ENCODE data around the gene GPR173. TPM values are rescaled to one million over a fixed set of nuclear protein-coding genes. Genes with fewer than 3 reads are reported as not detected.

The GPR173 gene, protein sequence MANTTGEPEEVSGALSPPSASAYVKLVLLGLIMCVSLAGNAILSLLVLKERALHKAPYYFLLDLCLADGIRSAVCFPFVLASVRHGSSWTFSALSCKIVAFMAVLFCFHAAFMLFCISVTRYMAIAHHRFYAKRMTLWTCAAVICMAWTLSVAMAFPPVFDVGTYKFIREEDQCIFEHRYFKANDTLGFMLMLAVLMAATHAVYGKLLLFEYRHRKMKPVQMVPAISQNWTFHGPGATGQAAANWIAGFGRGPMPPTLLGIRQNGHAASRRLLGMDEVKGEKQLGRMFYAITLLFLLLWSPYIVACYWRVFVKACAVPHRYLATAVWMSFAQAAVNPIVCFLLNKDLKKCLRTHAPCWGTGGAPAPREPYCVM
- total RNA-seq = not detected

DNA sequence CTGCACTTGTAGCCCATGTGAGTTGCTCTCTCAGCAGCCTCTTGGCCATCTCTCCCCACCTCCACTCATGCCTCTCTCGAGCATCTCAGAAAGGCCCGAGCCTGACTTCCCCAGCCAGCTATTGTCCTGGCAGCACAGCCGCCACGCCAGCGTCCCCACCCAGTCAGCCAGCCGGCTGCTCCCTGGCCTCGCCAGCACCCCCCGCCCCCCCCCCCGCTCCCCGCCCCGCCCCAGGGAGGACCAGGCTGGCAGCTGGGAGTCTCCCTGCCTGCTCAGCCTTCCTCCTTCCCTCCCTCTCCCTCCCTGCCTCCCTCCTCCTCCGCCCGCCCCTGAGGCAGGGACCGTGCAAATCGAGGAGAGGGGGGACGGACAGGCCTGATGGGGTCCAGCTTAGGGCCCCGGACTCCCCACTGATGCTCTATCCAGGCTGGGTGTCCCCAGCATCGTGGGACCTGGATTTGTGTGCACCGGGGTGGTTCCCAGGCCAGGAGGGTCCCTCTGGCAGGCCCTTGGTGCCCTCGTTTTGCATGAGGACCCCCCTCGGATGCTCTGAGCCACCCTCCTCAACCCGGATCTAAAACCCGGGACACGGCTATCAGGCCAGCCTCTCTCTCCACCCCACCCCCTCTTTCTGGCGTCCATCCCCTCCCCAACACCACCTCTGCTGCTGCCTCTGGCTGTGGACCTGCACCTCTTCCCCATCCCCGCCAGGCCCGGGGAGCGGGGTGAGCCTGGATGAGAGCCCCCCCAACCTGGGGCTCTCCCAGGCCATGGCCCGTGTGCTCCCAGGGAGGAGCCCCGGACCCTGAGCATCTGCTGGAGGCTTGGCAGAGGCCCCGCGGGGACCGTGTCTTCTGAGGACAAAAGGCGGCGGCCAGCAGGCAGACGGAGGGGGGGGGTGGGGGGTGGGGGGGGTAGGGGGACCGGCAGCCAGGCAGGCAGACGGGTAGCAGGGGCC lies at the start of gene GPR173:
Gene GPR173 (plus strand): TSS at position 621 of the 958 bp plus-strand sequence. CDS start 27,833 bp downstream, outside the sequence.
- no peak within 1 kb of the TSS for H3K4me3 Mint-ChIP-seq
- POLR2A ChIA-PET = no interaction called here
- no peaks in the 10 kb centered on the region for H3K36me3 Mint-ChIP-seq (ENCODE audit: low read depth)
- CTCF ChIA-PET = no interaction called here
- no peaks in the 10 kb centered on the region for H3K9me3 Mint-ChIP-seq (ENCODE audit: insufficient read depth)
- no peak within 1 kb of the TSS for H3K27ac Mint-ChIP-seq
- ATAC-seq (no peak), DNase-seq (no peak)
- H3K4me1 Mint-ChIP-seq (ENCODE audit: low read depth) = no peaks in the 10 kb centered on the region
- no peaks in the 10 kb centered on the region for H3K27me3 Mint-ChIP-seq (ENCODE audit: low read depth)

DNA sequence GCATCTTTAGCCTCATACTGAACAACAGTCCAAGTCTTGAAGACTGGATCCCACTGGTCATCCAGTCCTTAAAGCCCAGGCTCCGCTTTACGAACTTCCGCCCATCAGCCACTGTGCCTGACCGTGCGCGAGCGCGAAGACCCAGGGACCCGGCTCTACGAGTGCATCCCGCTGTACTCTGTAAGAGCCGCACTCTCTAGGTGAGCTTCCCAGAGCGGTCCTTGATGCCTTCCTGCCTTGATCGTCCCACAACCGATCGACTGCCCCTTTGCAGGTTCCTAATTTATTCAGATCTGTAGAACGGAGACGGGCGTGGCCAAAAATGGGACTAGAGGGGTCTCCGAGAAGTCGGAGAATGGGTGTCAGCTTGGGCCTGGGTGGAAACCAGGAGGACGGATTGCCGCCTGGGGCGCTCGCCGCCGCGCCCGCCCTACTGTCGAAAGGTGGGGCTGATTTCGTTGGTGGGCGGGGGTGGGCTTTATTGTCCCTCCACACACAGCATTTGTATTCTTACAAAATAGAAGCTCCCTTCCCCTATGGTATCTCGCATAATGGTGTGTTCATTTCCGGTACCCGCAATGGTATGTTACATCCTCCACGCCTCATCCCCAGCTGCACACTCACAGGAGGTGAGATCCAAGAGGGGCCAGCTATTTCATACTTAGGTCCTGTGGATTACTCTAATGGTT lies 48.0 kb upstream of the GPR173 start:
- CTCF ChIA-PET = interaction anchor here (1.3 to 1.4 kb wide), 2 partner anchors 10 to 11 kb away, joined by 3 to 4 read pairs; no protein-coding TSS in a partner anchor
- Mint-ChIP-seq H3K4me3 (peak overlapping the region; percentile 25), H3K4me1 (ENCODE audit: low read depth) (peaks cover 12% of the 10 kb centered on the region)

DNA sequence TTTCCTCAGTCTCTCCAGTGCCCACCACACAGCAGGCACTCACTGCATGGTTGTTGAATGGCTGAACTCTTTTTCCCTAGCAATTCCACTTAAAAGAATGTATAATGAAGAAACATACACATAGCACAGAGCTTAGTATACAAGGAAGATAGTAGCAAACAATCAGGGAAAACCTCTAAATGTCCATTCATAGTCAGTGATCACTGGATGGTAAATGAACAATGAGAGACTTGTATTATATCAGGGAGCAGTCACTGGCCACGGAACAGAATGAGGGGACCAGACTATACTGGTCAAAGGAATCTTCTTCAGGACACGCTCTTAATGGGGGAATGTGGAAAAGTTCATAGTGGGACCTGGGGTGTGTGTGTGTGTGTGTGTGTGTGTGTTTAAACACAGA lies 46.6 kb upstream of the GPR173 start:
- H3K27ac Mint-ChIP-seq = no peak overlapping the region
- peaks cover 7% of the 10 kb centered on the region for H3K27me3 Mint-ChIP-seq (ENCODE audit: low read depth)
- ChIA-PET CTCF (interaction anchor here (1.0 kb wide), 1 partner anchor 311 kb away, joined by 3 read pairs; no protein-coding TSS in a partner anchor), POLR2A (no interaction called here)
- no peaks in the 10 kb centered on the region for H3K9me3 Mint-ChIP-seq (ENCODE audit: insufficient read depth)
- no peak overlapping the region for H3K4me3 Mint-ChIP-seq
- no peaks in the 10 kb centered on the region for H3K36me3 Mint-ChIP-seq (ENCODE audit: low read depth)
- no peak for ATAC-seq
- no peak for DNase-seq
- peaks cover 2% of the 10 kb centered on the region for H3K4me1 Mint-ChIP-seq (ENCODE audit: low read depth)

More for the DNA sequence above, 48.0 kb upstream of the GPR173 start:
- Mint-ChIP-seq H3K9me3 (ENCODE audit: insufficient read depth) (no peaks in the 10 kb centered on the region), H3K36me3 (ENCODE audit: low read depth) (no peaks in the 10 kb centered on the region), H3K27me3 (ENCODE audit: low read depth) (peaks cover 7% of the 10 kb centered on the region), H3K27ac (no peak overlapping the region)
- ATAC-seq = no peak
- POLR2A ChIA-PET = no interaction called here
- DNase-seq = no peak

DNA sequence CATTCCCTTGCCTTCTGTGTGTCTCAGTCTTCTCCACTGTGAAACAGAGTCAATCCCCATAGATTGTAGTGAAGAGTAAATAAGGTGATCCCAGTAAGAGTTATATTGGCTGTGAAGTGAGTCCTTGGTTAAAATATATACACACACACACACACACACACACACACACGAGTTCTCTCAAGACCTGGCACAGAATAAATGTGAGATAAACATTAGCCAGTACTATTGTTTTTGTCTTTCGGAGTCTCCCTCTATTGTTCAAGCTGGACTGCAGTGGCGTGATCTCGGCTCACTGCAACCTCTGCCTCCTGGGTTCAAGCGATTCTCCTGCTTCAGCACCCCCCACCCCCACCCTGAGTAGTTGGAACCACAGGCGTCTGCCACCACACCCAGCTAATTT lies 45.5 kb upstream of the GPR173 start:
- POLR2A ChIA-PET = no interaction called here
- ATAC-seq = no peak
- CTCF ChIA-PET = interaction anchor here (2.7 kb wide), 1 partner anchor 7 kb away, joined by 10 read pairs; no protein-coding TSS in a partner anchor
- DNase-seq = no peak
- Mint-ChIP-seq H3K9me3 (ENCODE audit: insufficient read depth) (no peaks in the 10 kb centered on the region), H3K4me3 (no peak overlapping the region), H3K36me3 (ENCODE audit: low read depth) (no peaks in the 10 kb centered on the region), H3K27ac (no peak overlapping the region), H3K27me3 (ENCODE audit: low read depth) (peaks cover 7% of the 10 kb centered on the region), H3K4me1 (ENCODE audit: low read depth) (peaks cover 2% of the 10 kb centered on the region)

DNA sequence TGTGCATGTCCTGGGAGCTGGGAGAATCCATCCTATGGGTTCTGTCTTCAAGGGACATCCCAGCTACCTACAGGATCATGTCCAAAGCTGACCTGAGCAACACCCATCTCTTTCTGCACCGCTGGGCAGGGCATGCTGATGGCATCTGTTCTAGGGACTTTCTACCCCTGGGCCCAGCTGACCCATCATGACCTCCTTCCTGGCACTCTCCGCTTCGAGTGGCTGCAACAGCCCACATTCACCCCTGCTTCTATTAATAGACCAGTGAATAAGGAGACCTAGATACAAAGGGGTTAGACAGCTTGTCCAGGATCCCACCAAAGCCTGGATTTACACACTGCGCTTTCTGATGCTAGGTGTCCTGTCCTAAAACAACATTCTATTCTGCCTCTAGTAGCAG lies 44.6 kb upstream of the GPR173 start:
- no peak for DNase-seq
- ATAC-seq = no peak
- Mint-ChIP-seq H3K9me3 (ENCODE audit: insufficient read depth) (no peaks in the 10 kb centered on the region), H3K36me3 (ENCODE audit: low read depth) (no peaks in the 10 kb centered on the region), H3K4me3 (no peak overlapping the region), H3K4me1 (ENCODE audit: low read depth) (peaks cover 2% of the 10 kb centered on the region), H3K27me3 (ENCODE audit: low read depth) (peaks cover 7% of the 10 kb centered on the region), H3K27ac (no peak overlapping the region)
- ChIA-PET CTCF (interaction anchor here (2.7 kb wide), 1 partner anchor 8 kb away, joined by 10 read pairs; no protein-coding TSS in a partner anchor), POLR2A (no interaction called here)

DNA sequence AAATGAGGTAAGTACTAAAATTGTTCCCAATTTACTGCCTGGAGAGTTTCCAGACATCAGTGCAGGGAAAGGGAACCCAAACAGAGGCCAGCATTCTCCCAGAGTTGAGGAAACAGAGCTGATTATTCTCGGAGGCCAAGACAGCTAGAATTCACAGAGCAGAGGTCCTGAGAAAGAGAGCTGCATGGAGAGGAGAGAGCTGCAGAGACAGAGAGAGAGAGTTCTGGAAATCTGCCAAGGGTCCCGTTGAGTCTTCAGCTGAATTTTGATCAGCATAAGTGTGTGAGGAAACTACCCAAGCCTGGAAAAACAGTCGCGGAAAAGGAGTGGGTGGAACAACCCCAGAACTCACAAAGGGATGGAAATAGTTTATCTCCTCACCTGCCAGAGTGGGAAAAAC lies 43.8 kb upstream of the GPR173 start:
- H3K9me3 Mint-ChIP-seq (ENCODE audit: insufficient read depth) = no peaks in the 10 kb centered on the region
- no peak for ATAC-seq

DNA sequence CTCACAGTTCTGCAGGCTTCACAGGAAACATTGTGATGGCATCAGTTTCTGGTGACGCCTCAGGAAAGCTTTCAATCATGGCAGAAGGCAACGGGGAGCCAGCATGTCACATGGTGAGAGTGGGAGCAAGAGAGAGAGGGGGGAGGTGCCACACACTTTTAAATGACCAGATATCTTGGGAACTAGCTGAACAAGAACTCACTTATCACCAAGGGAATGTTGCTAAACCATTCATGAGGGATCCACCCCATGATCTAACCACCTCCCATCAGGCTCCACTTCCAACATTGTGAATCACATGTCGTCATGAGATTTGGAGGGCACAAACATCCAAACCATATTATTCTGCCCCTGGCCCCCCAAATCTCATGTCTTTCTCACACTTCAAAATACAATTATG lies 43.3 kb upstream of the GPR173 start:
- Mint-ChIP-seq H3K36me3 (ENCODE audit: low read depth) (no peaks in the 10 kb centered on the region), H3K9me3 (ENCODE audit: insufficient read depth) (no peaks in the 10 kb centered on the region), H3K27ac (no peak overlapping the region), H3K4me1 (ENCODE audit: low read depth) (peaks cover 2% of the 10 kb centered on the region), H3K4me3 (no peak overlapping the region), H3K27me3 (ENCODE audit: low read depth) (peaks cover 7% of the 10 kb centered on the region)
- no peak for DNase-seq
- ChIA-PET POLR2A (no interaction called here), CTCF (interaction anchor here (2.7 kb wide), 1 partner anchor 9 kb away, joined by 10 read pairs; no protein-coding TSS in a partner anchor)
- ATAC-seq = no peak

More for the DNA sequence above, 43.8 kb upstream of the GPR173 start:
- no peak for DNase-seq
- ChIA-PET POLR2A (no interaction called here), CTCF (interaction anchor here (2.7 kb wide), 1 partner anchor 9 kb away, joined by 10 read pairs; no protein-coding TSS in a partner anchor)
- Mint-ChIP-seq H3K4me3 (no peak overlapping the region), H3K27me3 (ENCODE audit: low read depth) (peaks cover 7% of the 10 kb centered on the region), H3K27ac (no peak overlapping the region), H3K36me3 (ENCODE audit: low read depth) (no peaks in the 10 kb centered on the region), H3K4me1 (ENCODE audit: low read depth) (peaks cover 2% of the 10 kb centered on the region)

DNA sequence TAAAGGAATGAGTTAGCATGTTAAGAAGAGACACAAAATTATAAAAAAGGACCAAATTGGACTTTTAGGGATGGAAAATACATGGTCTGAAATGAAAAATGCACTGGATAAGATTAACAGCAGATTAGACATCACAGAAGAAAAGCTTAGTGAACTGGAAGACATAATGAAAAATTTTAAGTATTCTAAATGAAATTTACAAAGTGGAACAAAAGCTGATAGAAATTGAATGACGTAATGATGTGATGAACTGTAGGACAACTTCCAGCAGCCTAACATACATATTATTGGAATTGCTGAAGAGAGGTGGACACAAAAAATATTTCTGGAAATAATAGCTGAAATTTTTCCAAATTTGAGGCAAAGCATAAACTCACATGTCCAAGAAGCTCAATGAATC lies 39.6 kb upstream of the GPR173 start:
- Mint-ChIP-seq H3K36me3 (ENCODE audit: low read depth) (no peaks in the 10 kb centered on the region), H3K27me3 (ENCODE audit: low read depth) (no peaks in the 10 kb centered on the region), H3K27ac (no peak overlapping the region), H3K4me1 (ENCODE audit: low read depth) (no peaks in the 10 kb centered on the region), H3K9me3 (ENCODE audit: insufficient read depth) (no peaks in the 10 kb centered on the region), H3K4me3 (no peak overlapping the region)
- DNase-seq = no peak
- no peak for ATAC-seq
- CTCF ChIA-PET = no interaction called here
- POLR2A ChIA-PET = no interaction called here

DNA sequence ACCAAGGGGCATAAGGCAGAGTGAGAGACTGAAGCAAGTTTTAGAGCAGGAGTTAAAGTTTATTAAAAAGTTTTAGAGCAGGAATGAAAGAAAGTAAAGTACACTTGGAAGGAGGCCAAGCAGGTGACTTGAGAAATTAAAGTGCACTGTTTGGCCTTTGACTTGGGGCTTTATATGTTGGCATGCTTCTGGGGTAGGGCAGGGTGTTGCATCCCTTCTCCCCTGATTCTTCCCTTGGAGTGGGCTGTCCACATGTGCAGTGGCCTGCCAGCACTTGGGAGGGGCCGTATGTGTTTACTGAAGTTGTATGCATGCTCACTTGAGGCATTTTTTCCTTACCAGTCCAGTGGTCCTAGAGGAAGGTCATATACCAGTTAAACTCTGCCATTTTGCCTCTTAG lies 35.3 kb upstream of the GPR173 start:
- Mint-ChIP-seq H3K27me3 (ENCODE audit: low read depth) (no peaks in the 10 kb centered on the region), H3K36me3 (ENCODE audit: low read depth) (no peaks in the 10 kb centered on the region), H3K9me3 (ENCODE audit: insufficient read depth) (no peaks in the 10 kb centered on the region), H3K27ac (no peak overlapping the region), H3K4me3 (no peak overlapping the region), H3K4me1 (ENCODE audit: low read depth) (no peaks in the 10 kb centered on the region)
- ATAC-seq (no peak), DNase-seq (no peak)
- ChIA-PET CTCF (no interaction called here), POLR2A (no interaction called here)

DNA sequence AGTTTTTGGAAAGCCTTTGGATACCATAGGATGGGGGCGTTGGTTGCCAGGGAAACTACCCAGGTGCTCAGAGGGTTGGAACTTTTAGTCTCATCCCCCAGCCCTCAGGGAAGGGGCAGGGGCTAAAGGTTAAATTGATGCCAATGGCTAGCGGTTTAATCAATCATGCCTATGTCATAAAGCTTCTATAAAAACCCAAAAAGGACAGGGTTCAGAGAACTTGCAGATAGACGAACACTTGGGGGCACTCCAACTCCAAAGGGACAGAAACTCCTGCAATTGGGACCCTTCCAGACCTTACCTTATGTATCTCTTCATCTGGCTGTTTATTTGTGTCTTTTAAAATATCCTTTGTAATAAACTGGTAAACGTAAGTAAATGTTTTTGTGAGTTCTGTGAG lies 30.0 kb upstream of the GPR173 start:
- H3K36me3 Mint-ChIP-seq (ENCODE audit: low read depth) = no peaks in the 10 kb centered on the region
- no peaks in the 10 kb centered on the region for H3K4me1 Mint-ChIP-seq (ENCODE audit: low read depth)
- H3K27me3 Mint-ChIP-seq (ENCODE audit: low read depth) = peaks cover 4% of the 10 kb centered on the region
- H3K4me3 Mint-ChIP-seq = no peak overlapping the region
- CTCF ChIA-PET = no interaction called here
- POLR2A ChIA-PET = no interaction called here
- no peaks in the 10 kb centered on the region for H3K9me3 Mint-ChIP-seq (ENCODE audit: insufficient read depth)
- ATAC-seq = no peak
- no peak overlapping the region for H3K27ac Mint-ChIP-seq
- no peak for DNase-seq

DNA sequence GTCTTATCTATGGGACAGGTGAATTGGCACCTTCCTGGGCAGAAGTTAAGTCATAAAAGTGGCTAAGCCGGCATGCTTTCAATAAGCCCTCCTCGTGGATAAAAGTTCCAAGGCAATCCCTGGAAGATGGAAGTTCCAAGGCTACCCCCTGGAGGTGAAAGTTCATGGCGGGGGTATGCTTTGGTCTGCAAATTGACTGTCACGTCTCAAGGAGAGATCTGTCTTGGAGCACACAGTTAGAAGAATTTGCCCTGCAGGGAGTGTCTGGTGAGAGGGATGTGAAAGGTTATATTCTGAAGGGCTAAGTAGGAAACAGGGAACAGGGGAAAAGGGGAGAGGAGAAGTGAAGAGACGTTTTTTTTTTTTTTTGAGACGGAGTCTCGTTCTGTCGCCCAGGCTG lies 26.2 kb upstream of the GPR173 start:
- Mint-ChIP-seq H3K27ac (no peak overlapping the region), H3K4me3 (no peak overlapping the region), H3K9me3 (ENCODE audit: insufficient read depth) (no peaks in the 10 kb centered on the region), H3K4me1 (ENCODE audit: low read depth) (no peaks in the 10 kb centered on the region), H3K27me3 (ENCODE audit: low read depth) (peaks cover 4% of the 10 kb centered on the region), H3K36me3 (ENCODE audit: low read depth) (no peaks in the 10 kb centered on the region)
- ChIA-PET CTCF (no interaction called here), POLR2A (no interaction called here)
- ATAC-seq (no peak), DNase-seq (no peak)

All from activated CD8-positive, alpha-beta T cell treated with anti-CD3 and anti-CD28 coated beads, Interleukin-2, amount 10 ng/mL, durations not matched to agents 7 days and 5 days (primary cell).